UCSD-AML1 (cell line): ENCODE data around the gene CPT1C.

ENCODE experiments used
- DNase-seq: peaks from one replicate; lab custom pipeline; 2025; ENCODE audit not compliant: unreplicated experiment; lab: John Stamatoyannopoulos, UW

CPT1C gene

DNA sequence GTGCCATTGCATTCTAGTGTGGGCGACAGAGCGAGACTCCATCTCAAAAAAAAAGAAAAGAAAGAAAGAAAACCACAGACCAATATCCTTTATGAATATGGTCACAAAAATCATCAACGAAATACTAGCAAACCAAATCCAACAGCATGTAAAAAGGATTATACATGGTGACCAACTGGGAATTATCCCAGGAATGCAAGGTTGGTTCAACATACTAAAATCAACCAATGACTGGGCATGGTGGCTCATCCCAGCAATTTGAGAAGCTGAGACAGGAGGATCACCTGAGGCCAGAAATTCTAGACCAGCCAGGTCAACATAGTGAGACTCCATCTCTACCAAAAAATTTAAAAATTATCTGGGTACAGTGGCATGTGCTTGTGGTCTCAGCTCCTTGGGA lies 65.0 kb downstream of the CPT1C start:
- DNase-seq = no peak

DNA sequence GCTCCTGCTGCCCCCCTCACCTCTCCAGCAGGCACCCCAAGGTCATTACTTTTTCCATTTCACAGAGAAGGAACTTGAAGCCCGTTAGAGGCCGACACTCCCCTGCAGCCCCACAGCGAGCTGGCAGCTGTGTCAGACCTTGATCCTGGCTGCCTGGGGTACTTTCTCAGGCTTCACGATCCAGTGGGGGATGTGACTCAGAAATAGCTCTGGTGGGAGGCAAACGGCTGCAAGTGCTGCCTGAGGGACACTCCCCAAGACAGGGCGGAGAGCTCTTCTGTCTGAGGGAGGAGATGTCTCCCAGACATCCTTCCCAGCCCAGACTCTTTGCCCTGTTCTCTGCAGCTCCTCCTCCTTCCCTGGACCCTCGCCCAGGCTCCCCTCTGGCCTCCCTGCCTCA lies 67.4 kb downstream of the CPT1C start:
- peak; percentile 17 for DNase-seq

- DNase-seq = no peak
These were observed 70.3 kb downstream of the CPT1C start for GRCh38 chr19:49761249-49761624.

GRCh38 chr19:49761625-49762311 lies 70.9 kb downstream of the CPT1C start:
- DNase-seq = peak; percentile 63

DNA sequence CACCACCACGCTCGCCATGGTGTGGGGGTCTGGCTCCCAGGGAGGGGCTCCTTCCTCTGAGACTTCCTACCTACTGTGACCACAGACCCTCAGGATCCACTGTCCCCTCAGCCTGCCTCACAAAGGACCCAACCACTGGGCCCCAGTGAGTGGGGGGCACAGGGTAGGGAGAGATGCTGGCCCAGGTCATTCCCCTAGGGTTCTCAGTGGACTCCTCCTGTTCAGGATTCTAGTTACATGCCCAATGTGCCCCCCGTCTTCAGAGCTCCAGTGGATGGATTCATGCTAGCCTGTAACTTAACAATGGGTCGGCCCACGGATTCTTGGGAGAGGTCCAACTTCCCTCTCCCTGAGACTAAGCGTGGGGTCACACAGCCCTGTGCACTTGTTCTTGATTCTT lies 72.3 kb downstream of the CPT1C start, which contains the start of gene TSKS:
Gene TSKS, minus strand, starts transcription at position 77 of the 400 bp plus-strand sequence. Its CDS starts 59 bp downstream, at position 18.
- no peak for DNase-seq
